Astrocyte of the spinal cord (primary cell): ENCODE results near the gene DNLZ.
"Not testable (repeated sequence)": the region's sequence is repeated elsewhere in the genome, so short reads cannot be mapped to it uniquely, and the experiment has no call there.

Experiments used
- DNase-seq: peaks from one replicate; pipeline ENCODE4 v3.0.0; 2011; ENCODE audit warnings: low read depth, low spot score
- H3K4me3 ChIP-seq: 2 replicates; pipeline ENCODE4 v1.5.1; 2011; ENCODE audit warnings: low read depth, mild to moderate bottlenecking, low read length, moderate library complexity
- in situ Hi-C: cut with HindIII; loops from 2 replicates; pipeline ENCODE4 v1.10.0; 2017; ENCODE audit warnings: low sequenced_read_pairs
- TF ChIP-seq, protein P1 (sequence below): IDR thresholded peaks from 2 replicates; pipeline ENCODE4 v1.5.1; 2012; ENCODE audit warnings: low read depth, mild to moderate bottlenecking, low read length, inconsistent platforms

DNLZ gene

DNA sequence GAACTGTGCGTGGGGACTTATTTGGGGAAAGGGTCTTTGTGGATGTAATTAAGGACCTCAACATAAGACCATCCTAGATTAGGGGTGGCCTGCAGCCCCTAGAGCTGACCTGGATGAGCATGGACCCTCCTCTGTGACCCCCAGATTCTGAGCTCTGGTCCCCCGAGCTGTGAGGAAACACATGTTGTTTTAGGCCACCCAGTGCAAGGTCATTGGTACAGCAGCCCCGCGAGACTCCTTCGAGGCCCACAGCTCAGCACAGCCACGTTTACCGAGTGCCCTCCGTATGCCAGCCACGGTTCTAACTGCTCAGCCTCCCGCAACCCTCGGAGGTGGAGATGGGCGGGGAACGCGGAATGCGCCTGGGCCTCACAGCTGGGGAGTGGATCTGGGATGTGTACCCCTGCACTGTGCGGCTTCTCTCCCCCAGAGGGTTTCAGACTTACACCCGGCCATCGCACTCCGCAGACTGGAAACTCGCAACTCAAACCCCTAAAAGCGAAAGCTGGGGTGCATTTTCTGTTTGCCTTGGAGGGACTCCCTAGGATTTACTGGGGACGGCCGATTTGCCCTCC lies 40.7 kb downstream of the DNLZ start:
- no peak for DNase-seq
- TF ChIP-seq, protein P1, sequence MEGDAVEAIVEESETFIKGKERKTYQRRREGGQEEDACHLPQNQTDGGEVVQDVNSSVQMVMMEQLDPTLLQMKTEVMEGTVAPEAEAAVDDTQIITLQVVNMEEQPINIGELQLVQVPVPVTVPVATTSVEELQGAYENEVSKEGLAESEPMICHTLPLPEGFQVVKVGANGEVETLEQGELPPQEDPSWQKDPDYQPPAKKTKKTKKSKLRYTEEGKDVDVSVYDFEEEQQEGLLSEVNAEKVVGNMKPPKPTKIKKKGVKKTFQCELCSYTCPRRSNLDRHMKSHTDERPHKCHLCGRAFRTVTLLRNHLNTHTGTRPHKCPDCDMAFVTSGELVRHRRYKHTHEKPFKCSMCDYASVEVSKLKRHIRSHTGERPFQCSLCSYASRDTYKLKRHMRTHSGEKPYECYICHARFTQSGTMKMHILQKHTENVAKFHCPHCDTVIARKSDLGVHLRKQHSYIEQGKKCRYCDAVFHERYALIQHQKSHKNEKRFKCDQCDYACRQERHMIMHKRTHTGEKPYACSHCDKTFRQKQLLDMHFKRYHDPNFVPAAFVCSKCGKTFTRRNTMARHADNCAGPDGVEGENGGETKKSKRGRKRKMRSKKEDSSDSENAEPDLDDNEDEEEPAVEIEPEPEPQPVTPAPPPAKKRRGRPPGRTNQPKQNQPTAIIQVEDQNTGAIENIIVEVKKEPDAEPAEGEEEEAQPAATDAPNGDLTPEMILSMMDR: no peak
- no peak overlapping the region for H3K4me3 ChIP-seq
- in situ Hi-C loops: no loop called here

DNA sequence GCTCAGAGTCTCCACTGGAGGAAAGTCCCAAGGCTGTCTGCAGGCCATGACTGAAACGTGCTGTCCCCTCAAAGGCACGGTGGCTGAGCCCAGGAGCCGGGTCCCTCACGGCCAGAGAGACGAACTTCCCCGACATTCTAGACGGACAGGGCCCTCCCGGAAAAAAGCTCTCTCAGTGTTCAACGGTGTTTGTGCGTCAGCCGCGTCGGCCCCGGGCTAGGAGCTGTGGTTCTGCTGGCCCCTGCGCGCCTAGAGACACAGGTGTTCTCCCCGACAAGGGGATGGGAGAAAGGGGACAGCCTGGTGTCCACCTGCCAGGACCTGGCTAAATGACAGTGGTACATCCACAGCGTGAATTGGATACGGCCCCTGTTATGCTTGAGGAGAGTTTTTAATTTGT lies 42.0 kb downstream of the DNLZ start:
- in situ Hi-C loops: no loop called here
- H3K4me3 ChIP-seq: no peak overlapping the region
- no peak for DNase-seq
- TF ChIP-seq, protein P1: no peak

DNA sequence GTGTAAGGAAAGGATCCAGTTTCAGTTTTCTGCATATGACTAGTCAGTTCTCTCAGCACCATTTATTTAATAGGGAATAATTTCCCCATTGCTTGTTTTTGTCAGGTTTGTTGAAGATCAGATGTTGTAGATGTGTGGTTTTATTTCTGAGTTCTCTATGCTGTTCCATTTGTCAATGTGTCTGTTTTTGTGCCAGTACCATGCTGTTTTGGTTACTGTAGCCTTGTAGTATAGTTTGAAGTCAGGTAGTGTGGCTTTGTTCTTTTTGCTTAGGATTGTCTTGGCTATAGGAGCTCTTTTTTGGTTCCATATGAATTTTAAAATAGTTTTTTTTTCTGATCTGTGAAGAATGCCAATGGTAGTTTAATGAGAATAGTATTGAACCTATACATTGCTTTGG lies 42.6 kb downstream of the DNLZ start:
- in situ Hi-C loops, H3K4me3 ChIP-seq, DNase-seq: not testable (repeated sequence)

DNA sequence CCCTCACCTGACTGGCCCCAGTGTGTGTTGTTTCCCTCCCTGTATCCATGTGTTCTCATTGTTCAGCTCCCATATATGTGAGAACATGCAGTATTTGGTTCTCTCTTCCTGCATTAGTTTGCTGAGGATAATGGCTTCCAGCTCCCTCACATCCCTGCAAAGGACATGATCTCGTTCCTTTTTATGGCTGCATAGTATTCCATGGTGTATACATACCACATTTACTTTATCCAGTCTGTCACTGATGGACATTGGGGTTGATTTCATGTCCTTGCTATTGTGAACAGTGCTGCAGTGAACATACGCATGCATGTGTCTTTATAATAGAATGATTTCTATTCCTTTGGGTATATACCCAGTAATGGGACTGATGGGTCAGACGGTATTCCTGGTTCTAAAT lies 43.6 kb downstream of the DNLZ start:
- DNase-seq, in situ Hi-C loops, H3K4me3 ChIP-seq: not testable (repeated sequence)

DNA sequence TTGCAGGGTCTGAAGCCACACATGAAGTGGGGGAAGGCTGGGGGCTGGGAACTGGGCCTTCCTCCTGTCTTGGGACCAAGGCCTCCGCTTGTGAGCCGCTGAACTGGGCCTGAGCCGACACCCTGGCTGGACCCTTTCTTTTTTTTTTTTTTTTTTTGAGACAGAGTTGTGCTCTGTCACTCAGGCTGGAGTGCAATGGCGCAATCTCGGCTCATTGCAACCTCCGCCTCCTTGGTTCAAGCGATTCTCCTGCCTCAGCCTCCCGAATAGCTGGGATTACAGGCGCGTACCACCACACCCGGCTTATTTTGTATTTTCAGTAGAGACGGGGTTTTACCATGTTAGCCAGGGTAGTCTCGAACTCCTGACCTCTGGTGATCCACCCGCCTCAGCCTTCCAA lies 44.3 kb downstream of the DNLZ start:
- H3K4me3 ChIP-seq, in situ Hi-C loops, DNase-seq: not testable (repeated sequence)

DNA sequence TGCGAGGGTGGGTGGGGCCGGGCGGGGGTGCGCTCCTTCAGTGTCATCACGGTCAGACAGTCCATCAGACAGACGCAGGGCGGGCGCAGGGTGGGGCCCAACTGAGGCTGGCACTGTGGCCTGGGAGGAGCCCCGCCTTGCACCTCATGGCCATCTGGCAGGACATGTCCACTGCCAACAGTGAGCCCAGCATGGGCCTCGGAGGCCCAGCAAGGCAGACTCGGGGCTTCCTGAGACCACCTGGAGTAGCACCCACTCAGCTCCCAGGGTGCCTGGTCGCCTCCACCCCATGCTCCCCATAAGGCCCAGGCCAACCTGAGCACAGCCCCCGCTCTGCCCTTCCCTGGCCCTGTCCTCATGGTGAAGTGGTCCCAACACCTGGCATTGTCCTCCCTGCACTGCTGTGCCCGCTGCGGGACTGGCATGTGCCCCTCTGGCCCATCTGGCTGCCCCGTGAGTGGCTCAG lies 44.7 kb downstream of the DNLZ start:
- no peak overlapping the region for H3K4me3 ChIP-seq
- in situ Hi-C loops: no loop called here
- TF ChIP-seq, protein P1: no peak
- DNase-seq: no peak

DNA sequence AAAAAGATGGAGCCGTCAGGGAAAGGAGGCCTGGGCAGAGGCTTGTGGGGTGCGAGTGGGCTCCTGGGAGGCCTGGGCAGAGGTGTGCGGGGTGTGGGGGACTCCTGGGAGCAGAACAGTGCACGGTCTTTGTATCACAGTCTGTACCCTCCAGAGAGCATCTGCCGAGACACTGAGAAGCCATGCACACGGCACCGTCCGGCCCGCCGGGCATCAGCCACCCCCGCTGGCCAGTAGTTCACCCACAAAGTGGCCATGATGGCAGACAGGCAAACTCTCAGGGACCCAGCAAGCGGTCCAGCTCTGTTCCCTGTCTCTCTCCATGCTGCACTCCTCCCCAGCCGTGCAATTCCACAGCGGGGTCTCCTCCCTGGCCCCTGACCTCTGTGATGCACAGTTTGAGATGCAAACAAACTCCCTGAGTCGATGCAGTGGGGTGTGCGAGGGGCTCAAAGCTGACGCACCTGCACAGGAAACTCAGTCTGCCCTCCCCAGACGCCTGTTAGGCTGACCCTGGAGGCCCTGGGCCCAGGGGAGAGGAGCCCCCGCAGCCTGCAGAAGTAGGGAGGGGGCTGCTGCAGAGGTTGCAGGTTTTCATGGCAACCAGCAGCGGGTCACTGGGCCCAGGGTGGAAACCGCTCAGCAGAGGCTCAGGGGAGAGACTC lies 45.3 kb downstream of the DNLZ start:
- no peak for DNase-seq

DNA sequence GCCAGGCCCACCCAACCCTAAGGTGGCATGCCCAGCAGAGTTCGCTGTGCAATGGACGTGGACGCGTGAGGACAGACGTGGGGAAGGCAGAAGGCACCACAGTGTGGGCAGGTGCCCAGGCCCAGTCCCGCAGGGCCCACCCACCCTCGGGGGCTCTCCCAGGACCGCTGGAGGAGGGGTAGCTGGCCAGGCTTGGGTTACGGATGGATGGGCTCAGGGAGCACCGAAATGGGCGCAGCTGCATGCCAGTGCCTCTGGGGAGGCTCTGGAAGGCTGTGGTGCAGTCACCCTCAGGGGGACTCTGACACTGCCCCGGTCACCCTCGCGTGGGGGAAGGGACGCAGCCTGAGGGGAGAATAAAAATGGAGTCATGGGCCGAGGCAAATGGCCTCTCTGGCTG lies 45.8 kb downstream of the DNLZ start:
- in situ Hi-C loops: no loop called here
- TF ChIP-seq, protein P1: no peak
- H3K4me3 ChIP-seq: no peak overlapping the region
- no peak for DNase-seq

More for the DNA sequence above, 45.3 kb downstream of the DNLZ start:
- in situ Hi-C loops: no loop called here
- TF ChIP-seq, protein P1: no peak
- H3K4me3 ChIP-seq: no peak overlapping the region
